Common myeloid progenitor, CD34-positive (primary cell): ENCODE measurements around the gene CYP19A1.
A peak's percentile ranks its signal among the peaks of the same experiment; 100 is the strongest.

Experiments used
- CTCF ChIA-PET: fragments of 350-600 bp; sonication (Branson Sonifier 250); formaldehyde crosslinking; loops from one replicate; lab custom pipeline; 2021; ENCODE audit warnings: antibody characterized with exemption; lab: Charles Lee
- POLR2A ChIA-PET: fragments of 350-600 bp; sonication (Branson Sonifier 250); formaldehyde crosslinking; loops from one replicate; lab custom pipeline; 2021; ENCODE audit warnings: antibody characterized with exemption; lab: Charles Lee
- DNase-seq, 3 donors: peaks; one replicate each; pipeline versions ENCODE4 v3.0.0 to v3.0.0-alpha.2; 2013
- H3K27ac ChIP-seq, 2 experiments: 1 replicate in 1 of 2; 2 replicates in 1 of 2; pipeline ENCODE4 v1.7.0; 2013; ENCODE audit warnings: inconsistent platforms in 2 of 2, low read length in 2 of 2, mild to moderate bottlenecking in 2 of 2, low read depth in 1 of 2, moderate library complexity in 1 of 2; ENCODE audit not compliant: severe bottlenecking in 2 of 2, insufficient read depth in 1 of 2, poor library complexity in 1 of 2
- H3K27me3 ChIP-seq, 5 experiments: replicated peaks in 2 of 5; 1 replicate in 3 of 5; 2 replicates in 2 of 5; pipeline versions ENCODE4 v1.6.1 to v1.7.0; 2013; ENCODE audit warnings: low read length in 4 of 5, mild to moderate bottlenecking in 2 of 5, moderate library complexity in 2 of 5, inconsistent platforms in 1 of 5; ENCODE audit not compliant: insufficient read depth in 5 of 5, control insufficient read depth in 4 of 5
- H3K36me3 ChIP-seq, 4 experiments: 1 replicate in 2 of 4; 2 replicates in 2 of 4; pipeline versions ENCODE4 v1.6.1 to v1.7.0; 2013; ENCODE audit warnings: low read length in 3 of 4, control low read depth in 1 of 4, mild to moderate bottlenecking in 1 of 4; ENCODE audit not compliant: control insufficient read depth in 4 of 4, insufficient read depth in 4 of 4
- H3K4me1 ChIP-seq, 4 experiments: 1 replicate in 3 of 4; 2 replicates in 1 of 4; pipeline versions ENCODE4 v1.6.1 to v1.7.1; 2013; ENCODE audit warnings: low read length in 3 of 4, mild to moderate bottlenecking in 3 of 4, control low read depth in 1 of 4, inconsistent platforms in 1 of 4, moderate library complexity in 1 of 4; ENCODE audit not compliant: control insufficient read depth in 4 of 4, insufficient read depth in 4 of 4; ENCODE audit errors: control extremely low read depth in 1 of 4
- H3K4me3 ChIP-seq, 7 experiments: 1 replicate in 4 of 7; 2 replicates in 3 of 7; pipeline versions ENCODE4 v1.5.1 to v1.7.0; 2013; ENCODE audit warnings: mild to moderate bottlenecking in 7 of 7, low read length in 6 of 7, moderate library complexity in 6 of 7, inconsistent platforms in 2 of 7, low read depth in 2 of 7, control low read depth in 1 of 7; ENCODE audit not compliant: insufficient read depth in 4 of 7, control insufficient read depth in 1 of 7; ENCODE audit errors: extremely low read depth in 1 of 7
- H3K9me3 ChIP-seq, 5 experiments: 1 replicate in 4 of 5; 2 replicates in 1 of 5; pipeline versions ENCODE4 v1.6.1 to v1.7.1; 2013; ENCODE audit warnings: low read length in 4 of 5, mild to moderate bottlenecking in 2 of 5, inconsistent platforms in 1 of 5, low read depth in 1 of 5, moderate library complexity in 1 of 5; ENCODE audit not compliant: control insufficient read depth in 4 of 5, insufficient read depth in 2 of 5; ENCODE audit errors: control extremely low read depth in 1 of 5
- WGBS: methylation state at CpG from one replicate; pipeline ENCODE4 v1.1.5; 2013; ENCODE audit not compliant: insufficient coverage; 5-methylcytosine and 5-hydroxymethylcytosine counted together

The CYP19A1 gene

GRCh38 chr15:51229907-51230330 is 108.5 kb downstream of the CYP19A1 start:
- H3K4me1 ChIP-seq, result peaks cover 0 to 16% (median 6%) of the 10 kb centered on the region in 4 experiments

GRCh38 chr15:51227940-51228732 is 110.3 kb downstream of the CYP19A1 start:
- peak; percentile 82 to 93 (median 88) for DNase-seq
- WGBS, result 85% methylated on average over 1 of the region's 3 CpGs
- peaks cover 0 to 21% (median 5%) of the 10 kb centered on the region in 4 experiments for H3K4me1 ChIP-seq
- H3K4me3 ChIP-seq, result no peak overlapping the region
- ChIA-PET CTCF (interaction anchor here (1.0 to 1.8 kb wide), 6 partner anchors 10 to 44 kb away, joined by 3 to 7 read pairs (median 4); no protein-coding TSS in a partner anchor), POLR2A (no interaction called here)
- H3K9me3 ChIP-seq, result no peaks in the 10 kb centered on the region
- H3K27ac ChIP-seq, result no peak overlapping the region
- peaks cover 0 to 3% (median 0%) of the 10 kb centered on the region in 5 experiments for H3K27me3 ChIP-seq
- no peaks in the 10 kb centered on the region for H3K36me3 ChIP-seq

More at GRCh38 chr15:51229907-51230330, 108.5 kb downstream of the CYP19A1 start:
- Histone ChIP-seq H3K27ac (no peak overlapping the region), H3K4me3 (no peak overlapping the region), H3K9me3 (no peaks in the 10 kb centered on the region), H3K36me3 (no peaks in the 10 kb centered on the region), H3K27me3 (peaks cover 0 to 9% (median 5%) of the 10 kb centered on the region in 5 experiments)
- ChIA-PET CTCF (interaction anchor here (1.0 to 1.8 kb wide), 7 partner anchors 8 to 173 kb away, joined by 3 to 7 read pairs (median 3); no protein-coding TSS in a partner anchor), POLR2A (no interaction called here)
- WGBS, result 67% methylated on average over 1 of the region's 2 CpGs
- peak; percentile 11 to 25 (median 22) for DNase-seq

- H3K27me3 ChIP-seq, result no peaks in the 10 kb centered on the region
- 100% methylated on average over 3 of the region's 6 CpGs for WGBS
- H3K36me3 ChIP-seq, result no peaks in the 10 kb centered on the region
- DNase-seq, result no peak
- H3K9me3 ChIP-seq, result no peaks in the 10 kb centered on the region
- CTCF ChIA-PET, result interaction anchor here (1.3 to 2.2 kb wide), 3 partner anchors 12 to 64 kb away, joined by 3 to 6 read pairs (median 4); no protein-coding TSS in a partner anchor
- H3K4me3 ChIP-seq, result no peak overlapping the region
- no peak overlapping the region for H3K27ac ChIP-seq
- H3K4me1 ChIP-seq, result peaks cover 0 to 21% (median 5%) of the 10 kb centered on the region in 4 experiments
- POLR2A ChIA-PET, result no interaction called here
Measured at GRCh38 chr15:51226576-51227210, 111.7 kb downstream of the CYP19A1 start.

GRCh38 chr15:51224428-51224827 is 114.0 kb downstream of the CYP19A1 start:
- no peak overlapping the region for H3K27ac ChIP-seq
- no peaks in the 10 kb centered on the region for H3K27me3 ChIP-seq
- no peaks in the 10 kb centered on the region for H3K36me3 ChIP-seq
- H3K9me3 ChIP-seq, result peaks cover 0 to 2% (median 0%) of the 10 kb centered on the region in 5 experiments
- H3K4me3 ChIP-seq, result no peak overlapping the region
- DNase-seq, result no peak
- ChIA-PET CTCF (no interaction called here), POLR2A (no interaction called here)
- H3K4me1 ChIP-seq, result peaks cover 0 to 21% (median 5%) of the 10 kb centered on the region in 4 experiments

GRCh38 chr15:51223771-51224229 is 114.6 kb downstream of the CYP19A1 start:
- POLR2A ChIA-PET, result no interaction called here
- Histone ChIP-seq H3K27me3 (no peaks in the 10 kb centered on the region), H3K4me3 (no peak overlapping the region), H3K27ac (no peak overlapping the region), H3K36me3 (no peaks in the 10 kb centered on the region), H3K9me3 (peaks cover 0 to 2% (median 0%) of the 10 kb centered on the region in 5 experiments), H3K4me1 (peaks cover 0 to 21% (median 5%) of the 10 kb centered on the region in 4 experiments)
- CTCF ChIA-PET, result no interaction called here
- WGBS, result 56% methylated on average over 3 of the region's 3 CpGs
- DNase-seq, result peak; percentile 23 to 81 (median 30)

- Histone ChIP-seq H3K27ac (no peak overlapping the region), H3K9me3 (peaks cover 0 to 2% (median 0%) of the 10 kb centered on the region in 5 experiments), H3K4me1 (peaks cover 0 to under 1% (median 0%) of the 10 kb centered on the region in 4 experiments), H3K27me3 (peaks cover 0 to 4% (median 0%) of the 10 kb centered on the region in 5 experiments), H3K4me3 (no peak overlapping the region), H3K36me3 (no peaks in the 10 kb centered on the region)
- 89% methylated on average over 2 of the region's 3 CpGs for WGBS
- POLR2A ChIA-PET, result no interaction called here
- CTCF ChIA-PET, result interaction anchor here (1.4 to 1.6 kb wide), 2 partner anchors 19 to 184 kb away, joined by 3 to 5 read pairs; no protein-coding TSS in a partner anchor
- DNase-seq, result no peak
Measured at GRCh38 chr15:51218299-51218938, 120.0 kb downstream of the CYP19A1 start.
